GM12878 (cell line): Measurements from ENCODE around the gene HID1. TPM values are rescaled to one million over a fixed set of nuclear protein-coding genes. Genes with fewer than 3 reads are reported as not detected.

Source experiments
- ATAC-seq: fragments of 200-7000 bp; cut with Tn5 transposase; 3 replicates; pipeline ENCODE4 v1.9.1; 2020; ENCODE audit warnings: mild to moderate bottlenecking, moderate library complexity
- BruUV-seq: library from RNA; stranded (reverse); fragments of 400-500 nt; replicated peaks from 2 replicates; lab custom pipeline; 2021; lab: Mats Ljungman, UMichigan
- CTCF ChIA-PET: fragments of 300-600 bp; sonication (Branson Sonifier 250); formaldehyde crosslinking; extraction: SDS; loops from one replicate; lab custom pipeline; 2021; ENCODE audit warnings: inconsistent platforms; lab: Yijun Ruan, JAX
- POLR2A ChIA-PET: fragments of 350-600 bp; formaldehyde crosslinking; extraction: SDS; loops from one replicate; lab custom pipeline; 2021; ENCODE audit warnings: inconsistent platforms; lab: Charles Lee
- RAD21 ChIA-PET: fragments of 300-600 bp; sonication (Branson Sonifier 250); formaldehyde crosslinking; loops from one replicate; lab custom pipeline; 2023; ENCODE audit warnings: antibody characterized with exemption; ENCODE audit not compliant: unreplicated experiment; lab: Charles Lee
- SMC1A ChIA-PET: fragments of 300-600 bp; sonication (Branson Sonifier 250); formaldehyde crosslinking; loops from one replicate; lab custom pipeline; 2023; ENCODE audit not compliant: unreplicated experiment, uncharacterized antibody; lab: Charles Lee
- DNase-seq: peaks from one replicate; pipeline ENCODE4 v3.0.0-alpha.2; 2011; ENCODE audit warnings: low read depth, low spot score
- FAIRE-seq: peaks from 3 replicates; lab custom pipeline; 2011; peaks lifted over from hg19 to GRCh38; lab: Jason Lieb, UNC
- H2AFZ ChIP-seq: 2 replicates; pipeline ENCODE4 v1.6.0; 2011; ENCODE audit warnings: low read depth, low read length, control low read depth; ENCODE audit not compliant: control insufficient read depth
- H3K27ac ChIP-seq: 2 replicates; pipeline ENCODE4 v1.5.1; 2011; ENCODE audit warnings: control low read depth; ENCODE audit not compliant: control insufficient read depth, insufficient read depth
- H3K27me3 ChIP-seq, 2 experiments: replicated peaks in 1 of 2; 2 replicates each; pipeline versions ENCODE4 v1.6.0 to v1.6.1; 2011; ENCODE audit warnings: low read length in 1 of 2; ENCODE audit not compliant: control insufficient read depth in 2 of 2, insufficient read depth in 2 of 2
- H3K36me3 ChIP-seq, 2 experiments: 2 replicates each; pipeline ENCODE4 v1.5.1; 2011; ENCODE audit warnings: low read length in 1 of 2; ENCODE audit not compliant: control insufficient read depth in 2 of 2, insufficient read depth in 2 of 2
- H3K4me1 ChIP-seq: 2 replicates; pipeline ENCODE4 v1.6.1; 2011; ENCODE audit warnings: mild to moderate bottlenecking, low read length, moderate library complexity, mixed read lengths; ENCODE audit not compliant: control insufficient read depth, insufficient read depth
- H3K4me2 ChIP-seq: 2 replicates; pipeline ENCODE4 v1.6.0; 2011; ENCODE audit warnings: control low read depth; ENCODE audit not compliant: control insufficient read depth, insufficient read depth
- H3K4me3 ChIP-seq: fragments of 200-600 bp; sonication (generic); 2 replicates; pipeline ENCODE4 v1.5.1; 2016
- H3K79me2 ChIP-seq: 2 replicates; pipeline ENCODE4 v1.6.0; 2011; ENCODE audit warnings: low read length; ENCODE audit not compliant: control insufficient read depth, insufficient read depth
- H3K9ac ChIP-seq: 2 replicates; pipeline ENCODE4 v1.8.0; 2011; ENCODE audit warnings: low read length, control low read depth, mixed read lengths; ENCODE audit not compliant: control insufficient read depth, insufficient read depth
- H3K9me3 ChIP-seq: replicated peaks from 3 replicates; pipeline ENCODE4 v1.5.1; 2011; ENCODE audit warnings: mild to moderate bottlenecking, low read length; ENCODE audit not compliant: control insufficient read depth, insufficient read depth
- H4K20me1 ChIP-seq: 2 replicates; pipeline ENCODE4 v1.6.0; 2011; ENCODE audit not compliant: control insufficient read depth, insufficient read depth
- IRF5 ChIP-seq: fragments of 450-650 bp; IDR thresholded peaks from 2 replicates; pipeline ENCODE4 v1.6.1; 2017; ENCODE audit warnings: borderline replicate concordance
- NR2F1 ChIP-seq: fragments of 450-650 bp; conservative IDR thresholded peaks from 2 replicates; pipeline ENCODE4 v1.6.1; 2017; ENCODE audit warnings: mild to moderate bottlenecking
- RUNX3 ChIP-seq: IDR thresholded peaks from 2 replicates; pipeline ENCODE4 v1.6.1; 2012; ENCODE audit warnings: low read length, inconsistent platforms
- SMAD1 ChIP-seq: fragments of 450-650 bp; IDR thresholded peaks from 2 replicates; pipeline ENCODE4 v1.6.1; 2018; ENCODE audit warnings: mild to moderate bottlenecking, low read depth; ENCODE audit not compliant: partially characterized antibody
- TCF12 ChIP-seq: IDR thresholded peaks from 2 replicates; pipeline ENCODE4 v1.6.1; 2011; ENCODE audit warnings: low read depth, mild to moderate bottlenecking, low read length
- TCF7 ChIP-seq: IDR thresholded peaks from 2 replicates; pipeline ENCODE4 v1.6.1; 2014; ENCODE audit warnings: antibody characterized with exemption, borderline replicate concordance
- ZBED1 ChIP-seq: IDR thresholded peaks from 2 replicates; pipeline ENCODE4 v1.6.1; 2016; ENCODE audit warnings: borderline replicate concordance
- ZNF592 ChIP-seq: fragments of 450-650 bp; IDR thresholded peaks from 2 replicates; pipeline ENCODE4 v1.6.1; 2017; ENCODE audit warnings: mild to moderate bottlenecking, moderate library complexity
- WGBS: methylation state at CpG from one replicate; pipeline ENCODE4 v1.1.6; 2016; ENCODE audit warnings: low lambda C conversion rate; ENCODE audit not compliant: insufficient replicate concordance, insufficient coverage; ENCODE audit errors: missing lambda C conversion rate; 5-methylcytosine and 5-hydroxymethylcytosine counted together
- in situ Hi-C: fragments of 300-500 bp; cut with MboI; formaldehyde crosslinking; loops from 9 replicates; pipeline ENCODE4 v1.14.3; 2018; ENCODE audit warnings: mixed read lengths
- intact Hi-C: fragments of 100-400 bp; cut with micrococcal nuclease; formaldehyde crosslinking; loops from one replicate; pipeline ENCODE4 v1.14.2; 2022; ENCODE audit not compliant: unreplicated experiment
- polyA plus RNA-seq, 11 experiments: library from polyadenylated mRNA; depleted of rRNA in 4 of 11; unstranded in 6 of 11; stranded (reverse) in 5 of 11; fragments of >200 nt; fragmentation: Nextera tagmentation in 4 of 11; fragmentation: Illumina TruSeq in 1 of 11; extraction: Ambion mirVana in 4 of 11; extraction: Trizol in 1 of 11; gene quantifications; 1 replicate in 1 of 11; 2 replicates in 10 of 11; pipeline versions ENCODE4 v1.2.1 to v1.2.3, GENCODE V29; 2011 to 2016; ENCODE audit warnings: inconsistent platforms in 2 of 11, missing spikeins in 2 of 11, low read depth in 1 of 11
- total RNA-seq, 4 experiments: library from RNA; depleted of rRNA in 3 of 4; stranded (reverse); fragments of >200 nt in 3 of 4; fragmentation: Illumina TruSeq in 1 of 4; extraction: Trizol in 1 of 4; gene quantifications; 2 replicates each; pipeline versions ENCODE4 v1.2.1 to v1.2.3, GENCODE V29; 2013 to 2021

Gene HID1
- total and polyA plus RNA-seq, 10 of the 15 experiments (the other 5 are each of a cell fraction or from before 2014, with no cell fraction given), result 0.04 to 0.77 (median 0.32) TPM; not detected in 2

- BruUV-seq, result no TSS peak
- H3K27me3 ChIP-seq, result no peaks in the 10 kb centered on the region
- TF ChIP-seq NR2F1 (no peak), IRF5 (no peak), TCF7 (no peak), TCF12 (no peak), RUNX3 (no peak), ZBED1 (no peak), ZNF592 (no peak), SMAD1 (no peak)
- TF ChIP-seq, all 136 proteins: peak for 0
- CTCF ChIA-PET, result interaction anchor here (13.8 kb wide), 1 partner anchor 31 kb away, joined by 274 read pairs; the partner anchor contains the start of genes OTOP2 and USH1G
- no peaks in the 10 kb centered on the region for H3K36me3 ChIP-seq
- no peaks in the 10 kb centered on the region; the same call in 2 of the 3 replicates for H3K9me3 ChIP-seq
- H3K79me2 ChIP-seq, result no peaks in the 10 kb centered on the region
- ATAC-seq, result peak; percentile 30; the same call in 1 of the 3 replicates
- no peak overlapping the region for H3K27ac ChIP-seq
- no peak overlapping the region for H3K4me3 ChIP-seq
- H3K4me1 ChIP-seq, result no peaks in the 10 kb centered on the region
- SMC1A ChIA-PET, result interaction anchor here (1.3 kb wide), 1 partner anchor 9 kb away, joined by 5 read pairs; no protein-coding TSS in a partner anchor
- no peak for FAIRE-seq
- intact Hi-C loops, result loop anchor here (5.0 kb wide), 1 partner anchor 163 kb away; no protein-coding TSS in a partner anchor
- 29% methylated on average over 13 of the region's 13 CpGs for WGBS
- RAD21 ChIA-PET, result interaction anchor here (1.4 to 4.7 kb wide), 2 partner anchors 30 to 35 kb away, joined by 4 to 30 read pairs; partner anchors contain the start of genes OTOP2 and USH1G
- DNase-seq, result no peak
- in situ Hi-C loops, result loop anchor here (5.0 kb wide), 1 partner anchor 33 kb away; the partner anchor contains the start of genes OTOP2 and USH1G
- POLR2A ChIA-PET, result interaction anchor here (0.6 to 1.0 kb wide), 2 partner anchors 16 to 230 kb away, joined by 3 to 4 read pairs; no protein-coding TSS in a partner anchor
- H2AFZ ChIP-seq, result no peak overlapping the region
- H3K9ac ChIP-seq, result no peak overlapping the region
- H4K20me1 ChIP-seq, result no peaks in the 10 kb centered on the region
- no peak overlapping the region for H3K4me2 ChIP-seq
Observed at GRCh38 chr17:74954665-74955421, 17.7 kb downstream of the HID1 start.
